B cell (primary cell): ENCODE data around the gene ARFIP2.

Source experiments
- CTCF ChIP-seq: fragments of 200-600 bp; IDR thresholded peaks from one replicate; pipeline ENCODE4 v1.8.0; 2022; ENCODE audit warnings: antibody characterized with exemption, mild to moderate bottlenecking
- EZH2 ChIP-seq: IDR thresholded peaks from 2 replicates; pipeline ENCODE4 v1.6.1; 2012; ENCODE audit warnings: borderline replicate concordance, low read depth, mild to moderate bottlenecking, moderate library complexity, low read length; ENCODE audit not compliant: insufficient read depth, poor library complexity, severe bottlenecking

GRCh38 chr11:6437423-6437822 lies 43.7 kb downstream of the ARFIP2 start:
- no peak for TF ChIP-seq CTCF
- no peak for TF ChIP-seq EZH2
